MM.1S (cell line): Measurements from ENCODE around the gene PCDHGA8.

ENCODE experiments used
- CTCF ChIP-seq: fragments of 300-600 bp; sonication (generic); IDR thresholded peaks from 2 replicates; pipeline ENCODE4 v1.5.1; 2016; ENCODE audit warnings: antibody characterized with exemption, low read length, mixed read lengths
- EZH2 ChIP-seq: fragments of 300-600 bp; sonication (generic); optimal IDR thresholded peaks from 2 replicates; pipeline ENCODE3; 2017; ENCODE audit warnings: low read depth, mild to moderate bottlenecking, antibody characterized with exemption, low read length, mixed read lengths
- EZH2phosphoT487 ChIP-seq: fragments of 300-600 bp; sonication (generic); IDR thresholded peaks from 2 replicates; pipeline ENCODE4 v1.6.1; 2018; ENCODE audit warnings: antibody characterized with exemption, low read length

DNA sequence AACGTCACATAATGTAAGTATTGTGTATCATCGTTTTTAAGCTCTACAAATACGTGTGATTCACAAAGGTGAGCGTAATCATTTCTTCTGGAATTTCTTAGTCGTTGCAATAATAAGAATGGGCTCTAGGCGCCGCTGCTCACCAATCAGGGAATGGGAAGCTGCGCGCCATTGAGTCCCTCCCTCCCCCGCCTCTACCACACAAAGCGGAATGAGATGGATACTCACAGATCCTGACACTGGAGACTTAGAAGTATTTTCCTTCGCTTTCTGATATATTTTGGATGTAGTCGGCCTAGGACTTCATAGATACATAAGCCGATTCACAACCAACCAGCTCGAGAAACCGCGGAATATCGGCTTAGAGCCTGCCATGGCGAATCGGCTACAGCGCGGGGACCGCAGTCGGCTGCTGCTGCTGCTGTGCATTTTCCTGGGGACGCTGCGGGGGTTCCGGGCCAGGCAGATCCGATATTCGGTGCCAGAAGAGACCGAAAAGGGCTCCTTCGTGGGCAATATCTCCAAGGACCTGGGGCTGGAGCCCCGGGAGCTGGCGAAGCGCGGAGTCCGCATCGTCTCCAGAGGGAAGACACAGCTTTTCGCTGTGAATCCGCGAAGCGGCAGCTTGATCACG lies 28.5 kb downstream of the PCDHGA8 start, which contains the start of gene PCDHGA11:
- no peak for TF ChIP-seq EZH2
- peak; percentile 76 for TF ChIP-seq CTCF
- TF ChIP-seq EZH2phosphoT487: no peak
